ENCODE data around the gene GSTM1. TPM values are rescaled to one million over a fixed set of nuclear protein-coding genes. Genes with fewer than 3 reads are reported as not detected.
"Not testable (repeated sequence)": the region's sequence is repeated elsewhere in the genome, so short reads cannot be mapped to it uniquely, and the experiment has no call there.

Gene GSTM1
- total RNA-seq, 1 donor from 2014 or later: 47.8 TPM

DNA sequence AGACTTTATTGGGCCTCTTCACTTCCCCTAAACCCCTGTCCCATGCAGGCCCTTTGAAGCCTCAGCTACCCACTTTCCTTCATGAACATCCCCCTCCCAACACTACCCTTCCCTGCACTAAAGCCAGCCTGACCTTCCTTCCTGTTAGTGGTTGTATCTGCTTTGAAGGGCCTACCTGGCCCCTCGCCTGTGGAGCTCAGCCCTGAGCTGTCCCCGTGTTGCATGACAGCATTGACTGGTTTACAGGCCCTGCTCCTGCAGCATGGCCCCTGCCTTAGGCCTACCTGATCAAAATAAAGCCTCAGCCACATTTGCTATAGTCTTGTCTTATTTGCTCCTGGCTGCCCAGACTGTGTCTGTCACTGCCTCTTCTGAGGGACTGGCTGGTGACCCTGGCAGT, 26.2 kb upstream of the GSTM1 start:
- H3K27ac Mint-ChIP-seq (ENCODE audit: unreplicated experiment): no peak overlapping the region
- H3K36me3 Mint-ChIP-seq (ENCODE audit: low read depth): no peaks in the 10 kb centered on the region
- H3K9me3 Mint-ChIP-seq: no peaks in the 10 kb centered on the region
- DNase-seq (ENCODE audit: low read depth, low spot score): no peak
- no peak overlapping the region for H3K4me3 Mint-ChIP-seq
- peaks cover 21% of the 10 kb centered on the region for H3K4me1 Mint-ChIP-seq
- no peaks in the 10 kb centered on the region for H3K27me3 Mint-ChIP-seq (ENCODE audit: low read depth)
- TF ChIP-seq, protein P1, sequence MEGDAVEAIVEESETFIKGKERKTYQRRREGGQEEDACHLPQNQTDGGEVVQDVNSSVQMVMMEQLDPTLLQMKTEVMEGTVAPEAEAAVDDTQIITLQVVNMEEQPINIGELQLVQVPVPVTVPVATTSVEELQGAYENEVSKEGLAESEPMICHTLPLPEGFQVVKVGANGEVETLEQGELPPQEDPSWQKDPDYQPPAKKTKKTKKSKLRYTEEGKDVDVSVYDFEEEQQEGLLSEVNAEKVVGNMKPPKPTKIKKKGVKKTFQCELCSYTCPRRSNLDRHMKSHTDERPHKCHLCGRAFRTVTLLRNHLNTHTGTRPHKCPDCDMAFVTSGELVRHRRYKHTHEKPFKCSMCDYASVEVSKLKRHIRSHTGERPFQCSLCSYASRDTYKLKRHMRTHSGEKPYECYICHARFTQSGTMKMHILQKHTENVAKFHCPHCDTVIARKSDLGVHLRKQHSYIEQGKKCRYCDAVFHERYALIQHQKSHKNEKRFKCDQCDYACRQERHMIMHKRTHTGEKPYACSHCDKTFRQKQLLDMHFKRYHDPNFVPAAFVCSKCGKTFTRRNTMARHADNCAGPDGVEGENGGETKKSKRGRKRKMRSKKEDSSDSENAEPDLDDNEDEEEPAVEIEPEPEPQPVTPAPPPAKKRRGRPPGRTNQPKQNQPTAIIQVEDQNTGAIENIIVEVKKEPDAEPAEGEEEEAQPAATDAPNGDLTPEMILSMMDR (conservative IDR thresholded peaks at IDR 0.05): no peak

DNA sequence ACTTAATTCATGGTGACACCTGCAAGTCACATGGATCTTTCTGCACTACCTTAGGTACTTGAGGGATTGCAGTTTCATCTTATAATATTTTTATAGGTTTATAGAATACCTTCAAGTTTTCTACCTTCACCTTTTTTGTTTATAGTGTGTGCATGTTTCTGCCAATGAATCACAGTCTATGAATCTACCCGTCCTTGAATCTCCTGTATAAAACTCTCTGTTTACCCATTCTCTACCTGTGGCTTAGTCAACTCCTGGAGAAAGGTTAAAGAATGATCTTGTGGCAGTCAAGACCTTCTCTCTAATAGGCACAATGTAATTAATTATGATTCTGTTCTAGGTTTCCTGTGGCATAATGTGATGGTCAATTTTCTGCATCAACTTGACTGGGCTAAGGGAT, 22.9 kb upstream of the GSTM1 start:
- H3K4me3 Mint-ChIP-seq: no peak overlapping the region

DNA sequence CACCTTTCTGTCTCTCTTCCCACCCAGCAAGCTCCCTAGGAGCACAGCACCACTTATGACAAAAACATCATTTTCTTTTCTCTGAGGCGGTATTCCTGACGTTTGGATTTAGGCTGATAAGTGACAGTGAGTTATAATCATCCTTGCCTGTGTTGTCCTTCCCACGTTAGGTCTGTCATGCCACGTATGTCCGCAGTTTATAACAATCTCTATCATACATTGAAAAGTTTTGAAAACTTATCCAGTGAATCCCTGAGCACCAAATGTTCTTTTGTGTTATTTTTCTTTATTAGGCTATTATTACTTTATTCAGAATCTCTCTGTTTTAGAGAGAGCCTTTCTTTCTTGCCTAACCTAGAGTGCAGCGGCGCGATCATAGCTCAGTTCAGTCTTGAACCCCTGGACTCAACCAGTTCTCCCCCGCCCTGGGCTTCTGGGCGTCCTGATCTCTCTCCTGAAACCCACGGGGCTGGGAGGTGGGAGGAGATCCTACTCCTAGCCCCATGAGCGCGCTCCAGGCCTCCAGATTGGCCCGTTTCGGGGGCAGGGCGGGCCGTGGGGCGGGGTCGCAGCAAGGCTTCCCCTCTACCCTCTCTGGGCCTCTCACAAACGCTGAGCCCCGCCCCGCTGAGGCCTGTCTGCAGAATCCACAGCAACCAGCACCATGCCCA, 20.0 kb upstream of the GSTM1 start, which contains the start of gene GSTM2:
Gene GSTM2, plus strand, starts transcription at position 606 of the 671 bp plus-strand sequence. Its CDS starts 59 bp downstream, at position 665.
- Mint-ChIP-seq H3K27ac (ENCODE audit: unreplicated experiment) (peak within 1 kb of the TSS; percentile 71), H3K36me3 (ENCODE audit: low read depth) (peaks cover 5% of the 10 kb centered on the region), H3K4me3 (peak within 1 kb of the TSS; percentile 86), H3K9me3 (no peaks in the 10 kb centered on the region), H3K4me1 (peaks cover 12% of the 10 kb centered on the region), H3K27me3 (ENCODE audit: low read depth) (no peaks in the 10 kb centered on the region)
- peak; percentile 79 for DNase-seq (ENCODE audit: low read depth, low spot score)
- TF ChIP-seq, protein P1 (conservative IDR thresholded peaks at IDR 0.05): no peak

More for the DNA sequence above, 22.9 kb upstream of the GSTM1 start:
- H3K36me3 Mint-ChIP-seq (ENCODE audit: low read depth): peaks cover 5% of the 10 kb centered on the region
- H3K4me1 Mint-ChIP-seq: peaks cover 10% of the 10 kb centered on the region
- H3K27ac Mint-ChIP-seq (ENCODE audit: unreplicated experiment): no peak overlapping the region
- no peak for DNase-seq (ENCODE audit: low read depth, low spot score)
- H3K27me3 Mint-ChIP-seq (ENCODE audit: low read depth): no peaks in the 10 kb centered on the region
- no peaks in the 10 kb centered on the region for H3K9me3 Mint-ChIP-seq
- TF ChIP-seq, protein P1 (conservative IDR thresholded peaks at IDR 0.05): no peak

DNA sequence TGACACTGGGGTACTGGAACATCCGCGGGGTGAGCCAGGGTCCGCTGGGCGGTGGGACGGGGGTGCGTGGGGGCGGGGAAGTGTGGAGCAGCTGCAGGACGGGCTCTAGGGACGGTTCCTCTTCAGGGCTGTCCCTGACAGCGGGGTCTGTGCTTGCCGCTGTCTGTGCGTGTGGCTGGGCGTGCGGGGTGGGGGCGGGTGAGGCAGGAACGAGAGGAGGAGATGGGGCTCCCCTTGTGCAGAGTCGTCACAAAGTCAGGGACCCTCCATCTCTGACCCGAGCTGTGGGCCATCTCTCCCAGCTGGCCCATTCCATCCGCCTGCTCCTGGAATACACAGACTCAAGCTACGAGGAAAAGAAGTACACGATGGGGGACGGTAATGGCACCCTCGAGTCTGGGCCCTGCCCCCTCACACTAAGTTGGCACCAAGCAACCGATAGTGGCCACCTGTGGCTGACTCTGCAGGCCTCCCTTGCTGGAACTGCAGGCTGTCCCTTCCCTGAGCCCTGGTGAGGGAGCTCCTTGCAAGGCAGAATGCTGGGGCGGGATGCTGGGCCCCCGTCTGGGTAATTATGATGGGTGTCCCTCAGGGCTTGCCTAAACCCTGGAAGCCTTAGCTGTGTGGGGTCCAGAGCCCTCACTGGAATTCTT, 19.4 kb upstream of the GSTM1 start:
- H3K4me1 Mint-ChIP-seq: peaks cover 12% of the 10 kb centered on the region
- H3K27ac Mint-ChIP-seq (ENCODE audit: unreplicated experiment): no peak overlapping the region
- peaks cover 5% of the 10 kb centered on the region for H3K36me3 Mint-ChIP-seq (ENCODE audit: low read depth)
- TF ChIP-seq, protein P1 (conservative IDR thresholded peaks at IDR 0.05): no peak
- DNase-seq (ENCODE audit: low read depth, low spot score): no peak
- peak overlapping the region; percentile 86 for H3K4me3 Mint-ChIP-seq
- no peaks in the 10 kb centered on the region for H3K9me3 Mint-ChIP-seq
- H3K27me3 Mint-ChIP-seq (ENCODE audit: low read depth): no peaks in the 10 kb centered on the region

DNA sequence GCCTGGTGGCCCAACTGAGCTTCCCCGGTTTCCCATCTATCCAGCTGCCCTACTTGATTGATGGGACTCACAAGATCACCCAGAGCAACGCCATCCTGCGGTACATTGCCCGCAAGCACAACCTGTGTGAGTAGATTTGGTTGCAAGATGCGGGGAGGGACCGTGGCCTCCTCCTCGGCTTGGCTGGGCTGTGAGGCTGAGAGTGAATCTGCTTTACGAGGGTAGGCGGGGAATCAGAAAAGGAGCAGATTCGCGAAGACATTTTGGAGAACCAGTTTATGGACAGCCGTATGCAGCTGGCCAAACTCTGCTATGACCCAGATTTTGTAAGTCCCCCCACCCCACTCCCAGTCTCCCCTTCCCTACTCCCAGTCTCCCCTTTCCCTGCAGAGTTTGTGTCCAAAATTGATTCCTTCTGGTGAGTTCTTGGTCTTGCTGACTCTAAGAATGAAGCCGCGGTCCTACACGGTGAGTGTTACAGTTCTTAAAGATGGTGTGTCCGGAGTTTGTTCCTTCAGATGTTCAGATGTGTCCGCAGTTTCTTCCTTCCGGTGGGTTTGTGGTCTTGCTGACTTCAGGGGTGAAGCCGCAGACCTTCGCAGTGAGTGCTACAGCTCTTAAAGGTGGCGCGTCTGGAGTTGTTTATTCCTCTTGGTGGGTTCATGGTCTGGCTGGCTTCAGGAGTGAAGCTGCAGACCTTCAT, 18.2 kb upstream of the GSTM1 start:
- Mint-ChIP-seq H3K9me3 (no peaks in the 10 kb centered on the region), H3K4me3 (peak overlapping the region; percentile 72)
- no peak for DNase-seq (ENCODE audit: low read depth, low spot score)

DNA sequence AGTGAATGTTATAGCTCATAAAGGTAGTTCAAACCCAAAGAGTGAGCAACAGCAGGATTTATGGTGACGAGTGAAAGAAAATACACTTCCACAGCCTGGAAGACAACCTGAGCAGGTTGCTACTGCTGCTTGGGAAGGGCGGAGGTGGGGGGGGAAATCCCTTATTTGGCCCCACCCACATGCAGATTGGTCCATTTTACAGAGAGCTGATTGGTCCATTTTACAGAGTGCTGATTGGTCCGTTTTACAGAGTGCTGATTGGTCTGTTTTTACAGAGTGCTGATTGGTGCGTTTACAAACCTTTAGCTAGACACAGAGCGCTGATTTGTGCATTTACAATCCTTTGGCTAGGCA, 17.7 kb upstream of the GSTM1 start:
- not testable (repeated sequence) for H3K9me3 Mint-ChIP-seq; H3K27me3 Mint-ChIP-seq (ENCODE audit: low read depth); H3K36me3 Mint-ChIP-seq (ENCODE audit: low read depth); DNase-seq (ENCODE audit: low read depth, low spot score)
- Mint-ChIP-seq H3K4me3 (peak overlapping the region; percentile 72), H3K4me1 (peaks cover 12% of the 10 kb centered on the region), H3K27ac (ENCODE audit: unreplicated experiment) (peak overlapping the region; percentile 67)

More for the DNA sequence above, 18.2 kb upstream of the GSTM1 start:
- TF ChIP-seq, protein P1 (conservative IDR thresholded peaks at IDR 0.05): no peak
- H3K36me3 Mint-ChIP-seq (ENCODE audit: low read depth): peaks cover 5% of the 10 kb centered on the region
- H3K4me1 Mint-ChIP-seq: peaks cover 12% of the 10 kb centered on the region
- H3K27ac Mint-ChIP-seq (ENCODE audit: unreplicated experiment): peak overlapping the region; percentile 67
- H3K27me3 Mint-ChIP-seq (ENCODE audit: low read depth): no peaks in the 10 kb centered on the region
